C4-2B (cell line): ENCODE results near the gene NGDN.

ENCODE experiments used
- H3K27ac ChIP-seq: fragments of 450-650 bp; 2 replicates; pipeline ENCODE4 v1.5.1; 2017
- CTCF ChIP-seq: fragments of 450-650 bp; conservative IDR thresholded peaks from 2 replicates; pipeline ENCODE4 v1.5.1; 2017; ENCODE audit warnings: mild to moderate bottlenecking
- ZFX ChIP-seq: fragments of 450-650 bp; IDR thresholded peaks from 2 replicates; pipeline ENCODE4 v1.6.1; 2017

Gene NGDN

GRCh38 chr14:23435543-23436326, 33.8 kb upstream of the NGDN start, which contains the start of gene MYH7:
TSS of gene MYH7 (minus strand) at chr14:23435660. CDS start at chr14:23433732, 1,928 bp downstream.
- TF ChIP-seq CTCF (no peak), ZFX (no peak)
- no peak within 1 kb of the TSS for H3K27ac ChIP-seq

DNA sequence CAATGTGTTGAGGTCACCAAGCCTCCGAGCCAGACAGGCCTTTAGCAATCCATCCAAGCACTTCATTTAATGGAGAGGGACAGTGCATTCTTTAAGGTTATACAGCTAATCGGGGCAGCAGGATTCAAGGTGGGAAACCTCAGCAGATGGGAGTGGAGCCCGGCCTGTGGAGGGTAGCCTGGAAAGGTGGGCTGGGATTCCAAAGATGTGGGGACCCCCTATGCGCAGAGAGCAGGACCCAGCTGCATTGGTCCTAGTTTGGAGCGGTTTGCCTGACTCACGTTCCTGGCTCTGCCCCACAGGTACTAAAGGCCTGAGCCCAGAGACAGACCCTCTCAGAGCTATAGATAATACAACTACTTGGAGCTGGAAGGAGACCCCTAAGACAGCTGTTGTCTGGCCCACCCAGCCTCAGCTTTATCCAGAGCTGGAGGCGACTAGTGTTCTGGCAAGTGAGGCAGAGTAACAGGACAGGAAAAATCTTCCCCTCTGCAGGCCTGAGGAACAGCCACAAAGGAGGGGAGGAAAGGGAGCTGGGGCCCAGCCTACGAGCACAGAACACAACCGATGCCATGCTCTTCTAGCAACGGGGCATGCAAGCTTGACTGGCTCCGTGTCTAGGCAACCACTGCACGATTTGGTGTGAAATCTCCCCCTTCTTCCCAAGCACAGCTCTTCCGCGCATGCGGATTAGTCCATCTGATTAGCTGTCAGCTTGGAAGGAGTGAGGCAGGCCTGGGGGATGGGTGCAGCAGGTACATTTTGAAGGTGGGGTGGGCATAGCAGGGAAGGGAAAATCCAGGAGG, 33.0 kb upstream of the NGDN start:
- no peak overlapping the region for H3K27ac ChIP-seq
- TF ChIP-seq CTCF = no peak
- no peak for TF ChIP-seq ZFX

DNA sequence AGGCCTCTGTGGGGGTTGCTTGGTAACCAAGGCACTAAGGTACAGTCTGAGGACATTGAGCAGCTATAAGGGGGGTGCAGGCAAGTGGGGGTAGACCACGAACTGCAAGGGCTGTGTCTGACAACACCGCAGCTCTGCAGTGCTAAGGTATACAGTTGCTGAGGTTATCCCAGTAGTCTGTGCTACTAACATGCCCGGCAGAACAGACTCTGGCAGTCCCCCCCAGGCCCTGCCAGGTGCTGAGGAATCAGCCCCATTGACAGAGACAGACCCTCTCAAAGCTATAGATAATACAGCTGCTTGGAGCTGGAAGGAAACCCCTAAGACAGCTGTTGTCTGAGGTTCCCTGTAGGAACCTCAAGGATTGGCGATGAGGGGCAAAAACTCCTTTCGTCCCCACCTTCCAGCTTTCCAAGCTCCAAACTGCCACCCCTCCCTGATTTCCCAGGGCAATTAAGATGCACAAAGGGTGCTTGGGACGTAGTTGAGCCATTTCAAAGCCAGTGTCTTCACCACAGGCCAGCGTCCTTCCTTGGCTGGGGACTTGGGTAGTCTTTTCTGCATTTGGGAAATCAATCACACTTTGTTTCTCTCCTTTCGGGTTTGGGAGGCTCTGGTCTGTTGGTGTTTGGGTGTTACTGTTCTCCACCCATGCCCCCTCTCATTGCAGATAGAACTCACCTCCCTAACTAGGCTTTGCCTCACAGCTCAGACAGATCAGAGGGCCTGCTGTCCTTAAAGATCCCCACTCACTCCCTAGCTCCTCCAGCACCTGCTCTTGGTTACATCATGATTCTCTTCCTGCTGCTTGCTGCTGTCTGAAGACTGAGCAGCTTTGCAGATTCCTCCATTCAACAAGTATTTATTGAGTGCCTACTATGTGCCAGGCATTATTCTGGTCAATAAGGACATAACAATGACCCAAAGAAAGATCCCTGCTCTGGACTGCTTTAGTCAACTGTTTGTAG, 32.1 kb upstream of the NGDN start:
- TF ChIP-seq CTCF = no peak
- TF ChIP-seq ZFX = no peak
- H3K27ac ChIP-seq = no peak overlapping the region

DNA sequence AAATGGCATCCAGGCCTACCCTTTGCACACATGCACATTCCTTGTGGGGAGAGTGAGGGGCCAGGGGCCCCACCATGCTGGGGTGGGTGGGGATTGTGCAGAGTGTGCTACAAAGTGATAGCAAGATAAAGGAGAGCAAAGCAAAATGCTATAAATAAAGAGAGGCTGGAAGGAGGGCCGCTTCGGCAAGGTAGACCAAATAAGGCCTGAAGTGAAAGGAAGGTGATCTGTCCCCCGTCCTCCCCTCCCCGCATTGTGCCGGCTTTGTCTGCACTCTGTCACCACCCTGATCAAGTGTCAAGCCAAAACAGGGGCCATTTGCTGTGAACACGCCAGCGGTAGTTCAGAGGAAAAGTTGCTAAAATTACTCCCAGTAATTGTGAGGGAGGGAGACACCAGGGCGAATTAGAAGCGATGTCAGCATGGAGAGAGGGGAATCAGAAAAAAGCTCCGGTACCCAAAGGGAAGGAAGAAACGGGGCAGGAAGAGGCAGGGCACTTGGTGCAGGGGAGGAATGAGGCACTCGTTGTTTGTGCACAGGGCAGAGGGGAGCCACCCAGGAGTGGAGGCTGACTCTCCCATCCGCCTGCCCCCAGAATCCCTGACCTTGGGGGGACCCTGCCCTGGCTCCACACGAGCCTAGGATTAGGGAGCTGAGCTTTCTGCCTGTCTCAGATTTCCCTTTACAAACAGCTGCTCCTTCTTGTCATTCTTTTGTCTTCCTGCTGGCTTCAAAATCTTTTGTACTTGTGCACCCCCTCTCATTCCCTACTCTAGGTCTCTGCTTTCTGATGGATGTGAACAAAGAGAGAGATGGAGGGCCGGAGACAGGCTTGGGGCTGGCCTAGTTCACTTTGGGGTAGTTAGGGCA, 31.2 kb upstream of the NGDN start:
- TF ChIP-seq ZFX = no peak
- no peak overlapping the region for H3K27ac ChIP-seq

GRCh38 chr14:23439107-23439835, 30.2 kb upstream of the NGDN start:
- H3K27ac ChIP-seq = no peak overlapping the region
- TF ChIP-seq CTCF = no peak
- no peak for TF ChIP-seq ZFX

DNA sequence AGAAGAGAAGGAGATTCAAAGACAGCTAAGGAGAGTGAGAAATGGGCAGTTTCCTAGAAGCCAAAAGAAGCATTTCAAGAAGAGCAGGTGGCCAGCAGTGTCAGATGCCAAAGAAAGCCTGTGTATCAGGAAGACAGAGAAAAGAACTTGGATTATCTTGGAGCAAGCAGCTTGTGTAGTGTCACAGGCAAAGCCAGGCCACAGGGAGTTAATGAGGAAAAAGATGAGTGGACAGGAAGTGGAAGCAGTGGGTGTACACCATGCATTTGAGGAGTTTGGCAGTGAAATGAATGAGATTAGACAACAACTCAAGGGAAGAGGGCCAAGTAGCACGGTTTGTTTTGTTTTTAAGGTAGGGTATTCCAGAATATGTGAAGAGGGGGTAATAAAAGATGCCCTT, 28.4 kb upstream of the NGDN start:
- no peak for TF ChIP-seq ZFX
- TF ChIP-seq CTCF = no peak
- no peak overlapping the region for H3K27ac ChIP-seq
